DOHH2 (cell line): ENCODE results near the gene CDKAL1.

Experiments
- H3F3A ChIP-seq: fragments of 200-600 bp; sonication (generic), shearing (Covaris generic); 2 replicates; pipeline ENCODE4 v1.6.0; 2016; ENCODE audit warnings: antibody characterized with exemption, mild to moderate bottlenecking; ENCODE audit not compliant: control insufficient read depth, insufficient read depth
- H3K27ac ChIP-seq: fragments of 200-600 bp; sonication (generic); 2 replicates; pipeline ENCODE4 v1.5.1; 2014; ENCODE audit warnings: low read depth, mild to moderate bottlenecking, low read length, moderate library complexity
- H3K27me3 ChIP-seq: fragments of 200-600 bp; sonication (generic); 2 replicates; pipeline ENCODE4 v1.6.1; 2014; ENCODE audit warnings: mild to moderate bottlenecking, low read length, mixed read lengths; ENCODE audit not compliant: control insufficient read depth
- H3K36me3 ChIP-seq: fragments of 200-600 bp; sonication (generic); 2 replicates; pipeline ENCODE4 v1.6.1; 2014; ENCODE audit warnings: mild to moderate bottlenecking, low read length, moderate library complexity, mixed read lengths; ENCODE audit not compliant: control insufficient read depth
- H3K4me1 ChIP-seq: fragments of 200-600 bp; sonication (generic); 2 replicates; pipeline ENCODE4 v1.6.1; 2014; ENCODE audit warnings: mild to moderate bottlenecking, low read length, mixed read lengths; ENCODE audit not compliant: control insufficient read depth
- H3K4me2 ChIP-seq: fragments of 200-600 bp; sonication (generic); 2 replicates; pipeline ENCODE4 v1.6.0; 2014; ENCODE audit warnings: mild to moderate bottlenecking, low read length, moderate library complexity
- H3K4me3 ChIP-seq: fragments of 200-600 bp; sonication (generic); 2 replicates; pipeline ENCODE4 v1.5.1; 2014; ENCODE audit warnings: mild to moderate bottlenecking, low read length, mixed read lengths
- H3K79me2 ChIP-seq: fragments of 200-600 bp; sonication (generic); 2 replicates; pipeline ENCODE4 v1.6.1; 2014; ENCODE audit warnings: mild to moderate bottlenecking, low read length, mixed read lengths; ENCODE audit not compliant: control insufficient read depth
- H3K9me2 ChIP-seq: fragments of 200-600 bp; sonication (generic); replicated peaks from 2 replicates; pipeline ENCODE4 v1.6.1; 2014; ENCODE audit warnings: mild to moderate bottlenecking, low read length, mixed read lengths; ENCODE audit not compliant: control insufficient read depth
- H3K9me3 ChIP-seq: fragments of 200-600 bp; sonication (generic); 2 replicates; pipeline ENCODE4 v1.6.1; 2014; ENCODE audit warnings: antibody characterized with exemption, low read length, mixed read lengths; ENCODE audit not compliant: control insufficient read depth, insufficient read depth
- H4K20me1 ChIP-seq: fragments of 200-600 bp; sonication (generic); 2 replicates; pipeline ENCODE4 v1.6.0; 2014; ENCODE audit warnings: low read depth, mild to moderate bottlenecking, antibody characterized with exemption, low read length, moderate library complexity; ENCODE audit not compliant: control insufficient read depth, insufficient read depth
- CTCF ChIP-seq: fragments of 200-600 bp; sonication (generic); IDR thresholded peaks from one replicate; pipeline ENCODE4 v1.5.1; 2014; ENCODE audit warnings: antibody characterized with exemption, mild to moderate bottlenecking, low read depth, low read length; ENCODE audit not compliant: poor library complexity, severe bottlenecking
- EZH2phosphoT487 ChIP-seq: fragments of 200-600 bp; sonication (generic); IDR thresholded peaks from 2 replicates; pipeline ENCODE4 v1.6.1; 2017; ENCODE audit warnings: borderline replicate concordance, mild to moderate bottlenecking, antibody characterized with exemption, low read length, moderate library complexity, mixed read lengths

The CDKAL1 gene

GRCh38 chr6:21001736-21002135 is 467.5 kb downstream of the CDKAL1 start:
- H3K36me3 ChIP-seq: peaks cover 8% of the 10 kb centered on the region; the same call in 1 of the 2 replicates
- no peaks in the 10 kb centered on the region for H3K4me1 ChIP-seq
- H3K4me3 ChIP-seq: no peak overlapping the region
- H3K9me3 ChIP-seq: no peaks in the 10 kb centered on the region
- H3F3A ChIP-seq: no peaks in the 10 kb centered on the region
- no peak overlapping the region for H3K27ac ChIP-seq
- no peaks in the 10 kb centered on the region for H3K27me3 ChIP-seq
- H4K20me1 ChIP-seq: no peaks in the 10 kb centered on the region
- H3K9me2 ChIP-seq: no peaks in the 10 kb centered on the region
- H3K4me2 ChIP-seq: no peak overlapping the region
- TF ChIP-seq CTCF: no peak
- TF ChIP-seq EZH2phosphoT487: no peak
- no peaks in the 10 kb centered on the region for H3K79me2 ChIP-seq

DNA sequence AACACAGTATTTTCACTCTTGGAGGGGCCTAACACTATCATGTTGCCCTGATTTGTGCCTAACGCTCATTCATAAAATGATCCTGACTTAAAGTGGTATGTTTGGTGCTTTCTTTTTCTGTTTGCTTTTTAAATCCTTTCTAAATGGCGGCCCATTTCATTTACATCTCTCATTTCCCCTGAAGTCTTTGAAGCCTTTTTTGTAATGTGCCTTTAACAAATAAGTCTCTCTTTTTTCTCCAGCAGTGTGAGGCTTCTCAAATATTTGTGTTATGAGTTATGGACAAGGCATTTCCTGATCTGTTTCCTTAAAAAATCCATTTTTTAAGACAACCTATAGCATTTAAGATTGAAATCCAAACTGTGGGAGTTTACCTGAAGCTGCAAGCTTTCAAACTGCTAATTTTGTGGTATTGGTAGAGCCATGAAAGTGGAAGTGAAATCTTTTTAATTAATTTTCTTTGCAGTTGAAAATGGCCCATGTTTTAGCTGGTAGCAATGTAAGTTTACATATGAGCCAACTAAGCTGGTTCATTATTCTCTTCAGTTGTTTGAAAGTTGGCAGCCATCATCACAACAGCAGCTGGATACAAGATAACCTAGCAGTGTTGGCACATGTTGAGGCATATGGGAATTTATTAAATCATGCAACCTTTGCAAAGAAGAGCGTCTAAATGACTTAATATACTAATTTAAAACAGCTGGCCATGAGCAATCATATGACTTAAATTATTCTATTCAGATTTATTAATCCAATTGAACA is 469.7 kb downstream of the CDKAL1 start:
- TF ChIP-seq EZH2phosphoT487: no peak
- no peak for TF ChIP-seq CTCF
- Histone ChIP-seq H3K27me3 (no peaks in the 10 kb centered on the region), H3K9me3 (no peaks in the 10 kb centered on the region), H3K79me2 (no peaks in the 10 kb centered on the region), H3K4me1 (no peaks in the 10 kb centered on the region), H3F3A (no peaks in the 10 kb centered on the region), H4K20me1 (no peaks in the 10 kb centered on the region), H3K9me2 (no peaks in the 10 kb centered on the region), H3K4me2 (no peak overlapping the region), H3K27ac (no peak overlapping the region), H3K4me3 (no peak overlapping the region), H3K36me3 (peaks cover 8% of the 10 kb centered on the region; the same call in 1 of the 2 replicates)

DNA sequence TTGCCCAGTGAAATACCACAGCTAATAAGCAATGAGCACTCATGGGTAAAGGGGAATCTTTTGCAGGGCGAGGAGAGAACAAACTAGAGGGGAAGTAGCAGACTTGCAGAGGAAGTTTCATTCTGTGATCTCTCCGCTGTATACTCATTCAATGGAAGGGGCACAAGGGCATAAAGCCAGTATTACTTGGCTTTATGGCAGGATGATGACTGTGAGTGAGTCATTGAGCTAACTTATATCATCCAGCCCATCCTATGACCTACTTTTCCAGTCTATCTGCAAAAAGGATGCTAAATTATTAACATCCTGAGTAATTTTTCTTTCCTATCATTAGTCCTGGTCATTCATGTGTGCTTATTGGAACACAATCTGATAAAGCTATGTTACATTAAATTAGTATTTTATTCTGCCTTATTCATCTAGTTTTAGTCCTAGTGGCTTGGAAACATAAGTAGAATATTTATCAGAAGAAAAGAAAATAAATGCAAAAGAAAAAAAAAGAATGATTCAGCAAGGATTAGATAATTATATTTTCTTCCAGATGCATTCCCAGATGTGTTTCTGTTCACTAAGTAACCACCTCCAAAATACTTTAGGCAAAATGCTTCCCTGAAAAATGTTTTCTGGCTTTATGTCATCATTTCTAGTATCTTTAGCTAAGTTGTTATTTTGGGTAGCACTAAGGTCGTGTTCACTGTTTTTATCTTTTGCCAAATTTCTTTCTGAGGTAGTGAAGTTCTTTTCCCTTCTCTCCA is 471.7 kb downstream of the CDKAL1 start:
- Histone ChIP-seq H3K4me3 (no peak overlapping the region), H4K20me1 (no peaks in the 10 kb centered on the region), H3K27me3 (no peaks in the 10 kb centered on the region), H3K27ac (no peak overlapping the region), H3F3A (no peaks in the 10 kb centered on the region), H3K36me3 (0 out of 2 replicates have a peak, but pooled peaks cover 2% of the 10 kb centered on the region), H3K4me2 (no peak overlapping the region), H3K79me2 (no peaks in the 10 kb centered on the region), H3K9me2 (no peaks in the 10 kb centered on the region), H3K9me3 (no peaks in the 10 kb centered on the region), H3K4me1 (no peaks in the 10 kb centered on the region)
- TF ChIP-seq CTCF: no peak
- no peak for TF ChIP-seq EZH2phosphoT487
